Psoas muscle (tissue), 8 donors: Measurements from ENCODE around the gene EEF1A2. TPM values are rescaled to one million over a fixed set of nuclear protein-coding genes. Genes with fewer than 3 reads are reported as not detected.

ENCODE experiments used
- ATAC-seq, 4 donors: fragments of 200-7000 bp; cut with Tn5 transposase; one replicate each; pipeline ENCODE4 v1.9.1; 2020; ENCODE audit warnings: moderate library complexity in 3 of 4, mild to moderate bottlenecking in 2 of 4
- DNase-seq, 2 donors: peaks; one replicate each; pipeline ENCODE4 v3.0.0-alpha.2; 2020
- H3K27ac ChIP-seq: fragments of 200-600 bp; one replicate; pipeline ENCODE4 v1.8.0; 2022
- H3K27me3 ChIP-seq, 3 donors: fragments of 200-600 bp in 1 of 3; one replicate each; pipeline versions ENCODE4 v1.6.1 to v1.8.0; 2013 to 2022; ENCODE audit warnings: low read length in 2 of 3, mild to moderate bottlenecking in 2 of 3, moderate library complexity in 1 of 3; ENCODE audit not compliant: insufficient read depth in 3 of 3
- H3K36me3 ChIP-seq, 2 donors: fragments of 200-600 bp in 1 of 2; one replicate each; pipeline versions ENCODE4 v1.6.1 to v1.8.0; 2013 to 2022; ENCODE audit warnings: low read depth in 1 of 2, mild to moderate bottlenecking in 1 of 2, moderate library complexity in 1 of 2; ENCODE audit not compliant: insufficient read depth in 1 of 2
- H3K4me1 ChIP-seq: fragments of 200-600 bp; one replicate; pipeline ENCODE4 v1.8.0; 2022
- H3K4me3 ChIP-seq: fragments of 200-600 bp; one replicate; pipeline ENCODE4 v1.8.0; 2022; ENCODE audit warnings: mild to moderate bottlenecking
- H3K9me3 ChIP-seq: fragments of 200-600 bp; one replicate; pipeline ENCODE4 v1.8.0; 2022
- WGBS, 3 donors: extraction: QIAGEN DNeasy Blood & Tissue Kit; methylation state at CpG; one replicate each; pipeline versions ENCODE4 v1.1.6 to v1.1.7; 2013; 5-methylcytosine and 5-hydroxymethylcytosine counted together
- intact Hi-C, 2 donors: fragments of 100-400 bp; cut with DNase I; formaldehyde crosslinking; loops; one replicate each; pipeline versions ENCODE4 v1.11.0 to v1.14.2; 2022
- polyA plus RNA-seq, 3 donors: library from polyadenylated mRNA; stranded (reverse); fragments of 200-250 nt; gene quantifications; one replicate each; pipeline ENCODE4 v1.2.3, GENCODE V29; 2013
- total RNA-seq, 4 donors: library from RNA; stranded (reverse); fragmentation: NEBNext Ultra II Directional in 2 of 4; extraction: Animal tissue kit (Norgen Biotek cat#: 25700) in 2 of 4; gene quantifications; one replicate each; pipeline versions ENCODE4 v1.2.1 to v1.2.4, GENCODE V29; 2021 to 2023
- TF ChIP-seq, protein P1 (sequence below): fragments of 200-600 bp; IDR thresholded peaks from one replicate; pipeline ENCODE4 v1.8.0; 2022; ENCODE audit warnings: antibody characterized with exemption
- donor health status: healthy with polysubstance abuse.
- donor health status: DM: no; HTN: no; CAD: no; lungs with moderate emphysema.
- donor health status: Bipolar disorder and iron deficiency.
- donor health status: healthy.
- donor health status: DM: yes; HTN: yes; CAD: no.
- donor health status: DM: no; HTN: no; CAD: no.
- donor health status: DM: no; HTN: no; CAD: no.
- donor health status: DM: yes; HTN: yes; CAD: no.

The EEF1A2 gene
- total and polyA plus RNA-seq, 7 donors, result 952 to 2,126 (median 1,898) TPM

DNA sequence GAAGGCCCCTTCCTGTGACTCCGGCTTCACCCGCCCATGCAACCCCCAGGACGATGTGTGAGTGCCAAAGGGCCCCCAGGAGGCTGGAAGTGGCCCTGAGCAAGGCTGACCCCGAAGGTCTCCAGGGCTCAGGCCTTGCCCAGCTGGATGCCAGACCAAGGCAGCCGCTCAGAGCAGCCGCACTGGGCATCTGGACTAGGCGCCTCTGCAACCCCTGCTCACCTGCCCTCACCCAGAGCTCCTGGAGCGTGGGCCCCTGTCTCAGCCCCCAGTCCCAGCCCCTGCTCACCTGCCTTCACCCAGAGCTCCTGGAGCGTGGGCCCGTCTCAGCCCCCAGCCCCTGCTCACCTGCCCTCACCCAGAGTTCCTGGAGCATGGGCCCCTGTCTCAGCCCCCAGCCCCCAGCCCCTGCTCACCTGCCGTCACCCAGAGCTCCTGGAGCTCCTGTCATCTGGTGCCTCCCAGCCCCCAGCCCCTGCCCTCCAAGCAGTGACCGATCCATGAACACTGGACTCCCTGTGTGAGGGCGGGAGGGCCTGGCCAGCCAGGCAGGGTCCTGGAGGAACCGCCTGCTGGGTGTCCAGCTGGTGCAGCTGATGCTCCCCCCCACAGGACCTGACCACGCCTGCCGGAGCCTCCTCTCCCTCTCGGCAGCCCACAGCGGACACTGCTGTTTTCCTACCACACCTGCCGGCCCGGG lies 47.5 kb upstream of the EEF1A2 start:
- no peaks in the 10 kb centered on the region for H3K36me3 ChIP-seq
- H3K9me3 ChIP-seq, result no peaks in the 10 kb centered on the region
- H3K27ac ChIP-seq, result no peak overlapping the region
- no peaks in the 10 kb centered on the region for H3K4me1 ChIP-seq
- no peak overlapping the region for H3K4me3 ChIP-seq
- ATAC-seq, result no peak
- peaks cover 0 to 61% (median 23%) of the 10 kb centered on the region in 3 donors for H3K27me3 ChIP-seq
- DNase-seq, result no peak
- 53 to 68% (median 59%) methylated on average over 18 to 20 of the region's 20 CpGs for WGBS, 3 donors
- intact Hi-C loops, result no loop called here
- TF ChIP-seq, protein P1, sequence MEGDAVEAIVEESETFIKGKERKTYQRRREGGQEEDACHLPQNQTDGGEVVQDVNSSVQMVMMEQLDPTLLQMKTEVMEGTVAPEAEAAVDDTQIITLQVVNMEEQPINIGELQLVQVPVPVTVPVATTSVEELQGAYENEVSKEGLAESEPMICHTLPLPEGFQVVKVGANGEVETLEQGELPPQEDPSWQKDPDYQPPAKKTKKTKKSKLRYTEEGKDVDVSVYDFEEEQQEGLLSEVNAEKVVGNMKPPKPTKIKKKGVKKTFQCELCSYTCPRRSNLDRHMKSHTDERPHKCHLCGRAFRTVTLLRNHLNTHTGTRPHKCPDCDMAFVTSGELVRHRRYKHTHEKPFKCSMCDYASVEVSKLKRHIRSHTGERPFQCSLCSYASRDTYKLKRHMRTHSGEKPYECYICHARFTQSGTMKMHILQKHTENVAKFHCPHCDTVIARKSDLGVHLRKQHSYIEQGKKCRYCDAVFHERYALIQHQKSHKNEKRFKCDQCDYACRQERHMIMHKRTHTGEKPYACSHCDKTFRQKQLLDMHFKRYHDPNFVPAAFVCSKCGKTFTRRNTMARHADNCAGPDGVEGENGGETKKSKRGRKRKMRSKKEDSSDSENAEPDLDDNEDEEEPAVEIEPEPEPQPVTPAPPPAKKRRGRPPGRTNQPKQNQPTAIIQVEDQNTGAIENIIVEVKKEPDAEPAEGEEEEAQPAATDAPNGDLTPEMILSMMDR, result no peak

DNA sequence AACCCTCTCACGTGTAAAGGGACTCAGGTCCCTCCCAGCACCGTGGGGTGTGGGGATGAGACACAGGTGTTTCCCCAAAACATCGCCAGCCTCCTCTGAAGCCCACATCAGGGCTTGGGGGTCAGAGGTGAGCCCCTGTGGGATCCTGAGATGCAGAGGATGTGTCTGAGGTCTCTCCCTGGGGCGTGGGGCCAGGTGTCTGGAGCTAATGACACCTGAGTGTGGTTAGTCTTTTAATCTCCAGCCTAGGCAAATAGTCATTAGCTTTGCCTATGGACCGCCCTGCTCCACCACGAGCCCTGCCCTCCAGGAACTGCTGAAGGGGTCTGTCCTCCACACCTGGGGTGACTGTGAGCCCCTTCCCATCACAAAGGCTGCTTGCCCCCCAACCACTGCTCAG lies 46.9 kb upstream of the EEF1A2 start:
- ATAC-seq (no peak), DNase-seq (no peak)
- 52 to 63% (median 63%) methylated on average over 6 of the region's 6 CpGs for WGBS, 3 donors
- no peaks in the 10 kb centered on the region for H3K4me1 ChIP-seq
- intact Hi-C loops, result no loop called here
- TF ChIP-seq, protein P1, result no peak
- no peak overlapping the region for H3K4me3 ChIP-seq
- peaks cover 0 to 56% (median 18%) of the 10 kb centered on the region in 3 donors for H3K27me3 ChIP-seq
- no peaks in the 10 kb centered on the region for H3K9me3 ChIP-seq
- H3K27ac ChIP-seq, result no peak overlapping the region
- no peaks in the 10 kb centered on the region for H3K36me3 ChIP-seq

DNA sequence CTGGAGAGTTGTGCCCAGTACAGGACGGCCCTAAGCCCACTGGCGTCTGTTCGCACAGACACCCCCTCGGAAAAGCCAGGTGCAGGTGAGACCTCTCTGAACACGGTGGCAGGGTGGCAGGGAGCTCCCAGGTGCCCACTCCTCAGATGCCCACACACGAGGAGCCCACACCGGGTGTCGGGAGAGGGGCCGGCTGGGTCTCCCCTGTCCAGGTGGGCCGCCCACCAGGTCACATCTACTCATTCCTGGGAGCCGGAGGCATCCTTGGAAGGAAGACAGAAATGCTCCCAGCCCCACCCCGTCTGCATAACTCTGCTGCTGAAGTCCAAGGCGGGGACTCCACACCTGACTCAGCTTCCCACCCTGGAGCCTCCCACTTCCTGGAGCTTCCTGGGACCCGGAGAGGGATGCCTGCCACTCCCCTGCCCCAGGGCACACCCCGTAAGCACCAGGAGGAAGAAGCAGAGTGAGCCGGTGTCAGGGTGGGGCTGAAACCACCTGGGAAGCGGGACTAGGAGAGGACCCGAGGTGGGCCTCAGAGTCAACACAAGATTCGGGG lies 46.2 kb upstream of the EEF1A2 start:
- no peaks in the 10 kb centered on the region for H3K9me3 ChIP-seq
- ATAC-seq (no peak), DNase-seq (no peak)
- H3K36me3 ChIP-seq, result no peaks in the 10 kb centered on the region
- H3K27me3 ChIP-seq, result peaks cover 0 to 49% (median 16%) of the 10 kb centered on the region in 3 donors
- H3K4me3 ChIP-seq, result no peak overlapping the region
- intact Hi-C loops, result no loop called here
- no peaks in the 10 kb centered on the region for H3K4me1 ChIP-seq
- WGBS, 3 donors, result 64 to 72% (median 71%) methylated on average over 18 to 19 of the region's 19 CpGs
- TF ChIP-seq, protein P1, result no peak
- no peak overlapping the region for H3K27ac ChIP-seq

DNA sequence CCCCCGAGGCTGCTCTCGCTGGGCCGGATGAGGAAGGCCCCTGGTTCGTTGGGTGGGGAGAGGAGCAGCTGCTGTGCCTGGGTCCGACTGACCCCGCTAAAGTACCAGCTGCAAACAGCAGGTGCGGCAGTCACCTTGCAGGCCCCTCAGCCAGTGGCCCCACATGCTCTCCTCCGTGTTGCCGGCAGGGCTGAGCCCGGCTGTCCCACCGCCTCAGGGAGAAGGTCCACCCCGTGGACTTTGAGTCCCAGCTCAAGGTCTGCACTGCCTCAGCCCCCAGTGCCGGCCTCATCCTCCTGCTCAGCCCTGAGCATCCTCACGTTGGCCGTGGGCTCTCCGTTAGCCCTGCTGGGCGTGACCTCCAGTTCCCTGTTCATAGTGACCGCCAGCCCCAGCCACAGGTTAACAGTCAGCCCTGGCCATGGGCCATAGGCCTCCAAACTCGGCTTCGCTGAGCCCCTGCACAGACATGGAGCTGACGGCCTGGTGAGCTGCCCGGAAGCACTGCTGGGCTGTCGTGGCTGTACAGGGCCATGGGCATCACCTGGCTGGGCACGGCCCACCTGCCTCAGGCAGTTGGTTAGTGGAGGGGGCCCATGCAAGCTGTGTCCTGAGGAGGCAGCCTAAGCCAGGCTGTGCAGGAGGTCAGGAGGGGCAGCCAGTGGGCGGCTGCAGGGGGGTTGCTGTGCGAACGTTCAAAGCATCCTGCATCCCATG lies 45.5 kb upstream of the EEF1A2 start:
- 47 to 70% (median 54%) methylated on average over 17 to 27 of the region's 27 CpGs for WGBS, 3 donors
- ATAC-seq (no peak), DNase-seq (no peak)
- no peaks in the 10 kb centered on the region for H3K9me3 ChIP-seq
- intact Hi-C loops, result no loop called here
- no peaks in the 10 kb centered on the region for H3K36me3 ChIP-seq
- no peaks in the 10 kb centered on the region for H3K4me1 ChIP-seq
- H3K27ac ChIP-seq, result no peak overlapping the region
- H3K27me3 ChIP-seq, result peaks cover 0 to 44% (median 13%) of the 10 kb centered on the region in 3 donors
- TF ChIP-seq, protein P1, result no peak
- H3K4me3 ChIP-seq, result no peak overlapping the region
